GM21619 (cell line): ENCODE results near the gene KRTAP1-5.
"Not testable (repeated sequence)": the region's sequence is repeated elsewhere in the genome, so short reads cannot be mapped to it uniquely, and the experiment has no call there.

Experiments
- ATAC-seq: cut with Tn5 transposase; IDR thresholded peaks from one replicate; pipeline ENCODE4 v1.9.1; 2021; ENCODE audit not compliant: unreplicated experiment

The KRTAP1-5 gene, protein sequence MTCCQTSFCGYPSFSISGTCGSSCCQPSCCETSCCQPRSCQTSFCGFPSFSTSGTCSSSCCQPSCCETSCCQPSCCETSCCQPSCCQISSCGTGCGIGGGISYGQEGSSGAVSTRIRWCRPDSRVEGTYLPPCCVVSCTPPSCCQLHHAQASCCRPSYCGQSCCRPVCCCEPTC

GRCh38 chr17:41026715-41027471 is at the start of gene KRTAP1-5:
Gene KRTAP1-5, minus strand, starts transcription at chr17:41027208. Its CDS starts 53 bp downstream, at chr17:41027155.
- ATAC-seq: no peak

DNA sequence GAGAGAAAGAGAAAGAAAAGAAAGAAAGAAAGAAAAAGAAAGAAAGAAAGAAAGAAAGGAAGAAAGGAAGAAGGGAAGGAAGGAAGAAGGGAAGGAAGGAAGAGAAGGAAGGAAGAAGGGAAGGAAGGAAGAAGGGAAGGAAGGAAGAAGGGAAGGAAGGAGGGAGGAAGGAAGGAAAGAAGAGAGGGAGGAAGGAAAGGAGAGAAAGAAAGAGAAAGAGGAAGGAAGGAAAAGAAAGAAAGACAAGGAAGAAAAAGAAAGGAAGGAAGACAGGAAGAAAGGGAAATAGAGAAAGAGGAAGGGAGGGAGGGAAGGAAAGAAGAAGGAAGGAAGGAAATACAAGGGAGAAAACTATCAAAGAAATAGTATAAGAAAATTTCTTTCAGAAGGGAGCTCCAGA is 49.8 kb upstream of the KRTAP1-5 start:
- ATAC-seq: no peak

- no peak for ATAC-seq
These were observed 46.7 kb upstream of the KRTAP1-5 start for GRCh38 chr17:41073676-41074075.

DNA sequence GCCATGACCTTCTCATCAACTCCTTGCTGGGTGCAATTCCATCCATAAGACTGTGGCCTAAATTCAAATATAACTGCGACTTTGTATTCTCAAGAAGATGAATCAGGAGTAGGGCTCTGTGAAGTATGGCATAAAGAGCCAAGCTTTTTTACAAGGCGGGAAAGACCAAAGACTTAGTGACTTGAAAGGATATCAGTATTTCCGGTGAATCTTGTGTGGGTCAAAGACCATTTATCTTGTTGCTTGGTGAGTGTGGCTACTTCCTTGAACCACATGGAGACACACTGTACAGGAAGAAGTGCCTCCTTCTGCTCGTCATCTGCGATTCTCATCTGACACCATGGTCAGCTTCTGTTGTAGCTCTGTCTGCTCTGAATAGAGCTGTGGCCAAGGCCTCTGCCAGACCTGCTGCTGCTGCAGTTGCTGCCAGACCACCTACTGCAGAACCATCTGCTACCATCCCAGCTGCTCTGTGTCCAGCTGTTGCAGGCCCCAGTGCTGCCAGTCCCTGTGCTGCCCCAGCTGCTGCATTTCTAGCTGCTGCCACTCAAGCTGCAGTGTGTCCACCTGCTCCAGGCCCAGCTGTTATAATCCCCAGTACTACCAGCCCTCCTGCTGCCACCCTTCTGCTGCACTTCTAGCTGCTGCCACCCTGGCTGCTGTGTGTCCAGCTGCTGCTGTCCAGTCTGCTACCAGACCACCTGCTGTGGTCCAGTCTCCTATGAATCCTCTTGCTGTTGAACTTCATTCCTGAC is 44.8 kb upstream of the KRTAP1-5 start:
- ATAC-seq: no peak

DNA sequence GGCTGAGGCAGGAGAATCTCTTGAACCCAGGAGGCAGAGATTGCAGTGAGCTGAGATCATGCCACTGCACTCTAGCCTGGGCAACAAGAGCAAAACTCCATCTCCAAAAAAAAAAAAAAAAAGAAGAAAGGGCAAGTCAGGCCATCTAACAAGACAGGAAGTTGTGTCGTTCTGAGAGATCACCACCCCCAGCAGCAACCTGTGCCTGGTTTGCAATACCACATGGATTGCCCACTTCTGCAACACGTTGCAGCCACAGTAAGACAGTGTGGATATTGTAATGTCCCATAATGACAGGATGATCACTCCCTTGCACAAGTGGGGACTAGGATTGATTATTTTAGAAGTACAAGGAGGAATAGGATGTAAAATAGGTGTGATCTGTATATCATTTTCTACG is 42.0 kb upstream of the KRTAP1-5 start:
- no peak for ATAC-seq

- ATAC-seq: no peak
These were observed 40.3 kb upstream of the KRTAP1-5 start for GRCh38 chr17:41067281-41067680.

GRCh38 chr17:41065829-41066624 is 39.0 kb upstream of the KRTAP1-5 start, which contains the start of gene KRTAP2-4:
Gene KRTAP2-4, minus strand, starts transcription at chr17:41065879. Its CDS starts 34 bp downstream, at chr17:41065845.
- no peak for ATAC-seq

GRCh38 chr17:41065016-41065689 is 38.1 kb upstream of the KRTAP1-5 start:
- ATAC-seq: not testable (repeated sequence)

DNA sequence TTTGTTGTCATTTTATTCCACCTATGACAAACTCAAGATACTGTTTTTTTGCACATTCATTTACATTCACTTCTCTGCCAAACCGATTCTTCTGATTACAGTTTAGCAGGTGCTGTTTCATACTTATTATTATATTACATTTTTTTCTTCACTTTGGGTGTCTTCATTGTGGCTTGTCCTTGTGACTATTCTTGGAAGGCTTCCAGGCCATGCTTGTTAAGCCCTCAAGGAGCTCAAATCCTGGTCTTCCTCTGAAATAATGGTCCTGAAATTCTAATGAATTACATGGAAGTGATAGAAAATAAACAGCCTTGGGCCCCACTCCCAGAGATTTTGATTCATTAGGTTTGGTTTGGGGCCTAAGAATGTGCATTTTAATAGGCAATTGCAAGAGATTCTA is 37.3 kb upstream of the KRTAP1-5 start:
- ATAC-seq: no peak

GRCh38 chr17:41063449-41063848 is 36.4 kb upstream of the KRTAP1-5 start:
- ATAC-seq: no peak

DNA sequence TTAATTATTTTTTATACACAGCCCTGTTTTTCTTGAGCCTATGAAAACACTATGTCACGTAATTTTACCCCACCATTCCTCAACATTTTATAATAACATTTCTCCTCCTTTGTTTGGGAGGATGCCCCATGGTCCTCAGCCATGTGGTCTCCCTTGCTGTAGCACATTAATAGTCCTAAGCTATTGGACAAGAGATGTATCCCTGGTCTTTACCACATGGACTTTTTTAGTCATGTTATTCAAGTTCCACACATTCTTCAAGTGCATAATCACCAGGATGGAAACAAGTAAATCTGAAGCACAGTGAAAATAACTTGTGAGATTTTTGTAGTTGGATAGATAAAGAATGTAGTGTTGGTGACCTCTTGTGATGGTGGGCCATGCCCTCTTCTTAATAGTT is 35.0 kb upstream of the KRTAP1-5 start:
- no peak for ATAC-seq

DNA sequence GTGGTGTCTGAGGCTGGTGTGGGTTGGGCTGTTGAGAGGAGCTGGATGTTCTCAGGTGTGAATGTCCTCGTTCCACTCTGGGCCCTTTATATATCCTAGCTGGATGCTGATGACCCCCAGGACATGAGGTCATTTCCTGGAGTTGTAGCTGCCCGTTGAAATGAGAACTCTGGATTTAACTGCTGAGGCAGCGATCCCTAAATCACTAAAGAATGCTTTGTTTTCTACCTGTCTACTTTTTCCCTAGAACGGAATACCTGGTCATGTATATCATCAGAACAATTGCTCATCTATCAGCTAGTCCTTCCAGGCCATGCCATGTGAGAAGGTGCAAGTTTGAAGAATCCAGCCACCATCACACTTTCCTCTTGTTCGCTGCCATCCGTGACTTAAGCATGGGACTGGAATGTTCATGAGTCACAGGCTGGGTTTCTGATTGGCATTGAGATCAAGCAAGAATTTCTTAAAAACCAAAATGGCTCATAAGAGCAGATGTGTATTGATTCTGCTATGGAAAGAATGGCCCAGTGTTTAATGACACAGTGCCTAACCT is 33.1 kb upstream of the KRTAP1-5 start, which contains the start of gene KRTAP2-3:
Gene KRTAP2-3, minus strand, starts transcription at position 63 of the 553 bp plus-strand sequence. CDS start 64 bp downstream, outside the sequence.
- no peak for ATAC-seq

DNA sequence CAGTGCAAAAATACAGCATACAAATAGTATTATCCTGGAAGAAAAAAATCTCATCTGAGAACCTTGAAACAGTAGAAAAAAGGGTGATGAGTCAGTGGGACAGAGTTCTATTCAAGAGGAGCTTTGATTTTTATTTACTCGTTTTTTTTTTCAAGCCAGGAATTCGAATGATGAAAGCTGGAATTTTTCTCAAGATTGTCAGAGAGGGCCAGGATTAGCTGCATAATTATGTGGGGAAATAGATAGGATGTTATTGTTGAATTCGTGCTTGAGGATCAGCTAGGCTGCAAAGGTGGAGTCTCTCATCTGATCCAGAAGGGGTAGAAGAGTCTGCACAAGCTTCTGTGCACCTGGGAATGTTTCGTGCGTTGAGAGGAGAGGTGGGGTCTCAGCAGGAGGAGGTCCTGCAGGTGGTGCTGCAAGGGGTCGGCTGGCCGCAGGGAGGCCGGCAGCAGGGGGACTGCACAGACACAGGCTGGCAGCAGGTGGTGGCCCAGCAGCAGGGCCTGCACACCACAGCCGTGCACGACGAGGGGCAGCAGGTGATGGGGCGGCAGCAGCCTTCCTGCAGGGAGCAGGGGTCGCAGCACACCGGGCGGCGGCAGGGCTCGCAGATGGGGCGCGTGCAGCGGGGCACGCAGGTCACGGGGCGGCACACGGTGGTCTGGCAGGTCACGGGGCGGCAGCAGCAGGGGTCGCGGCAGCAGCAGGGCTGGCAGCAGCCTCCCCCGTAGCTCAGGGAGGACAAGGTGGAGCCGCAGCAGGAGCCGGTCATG is 32.5 kb upstream of the KRTAP1-5 start:
- not testable (repeated sequence) for ATAC-seq

GRCh38 chr17:41058741-41059140 is 31.7 kb upstream of the KRTAP1-5 start:
- ATAC-seq: no peak

DNA sequence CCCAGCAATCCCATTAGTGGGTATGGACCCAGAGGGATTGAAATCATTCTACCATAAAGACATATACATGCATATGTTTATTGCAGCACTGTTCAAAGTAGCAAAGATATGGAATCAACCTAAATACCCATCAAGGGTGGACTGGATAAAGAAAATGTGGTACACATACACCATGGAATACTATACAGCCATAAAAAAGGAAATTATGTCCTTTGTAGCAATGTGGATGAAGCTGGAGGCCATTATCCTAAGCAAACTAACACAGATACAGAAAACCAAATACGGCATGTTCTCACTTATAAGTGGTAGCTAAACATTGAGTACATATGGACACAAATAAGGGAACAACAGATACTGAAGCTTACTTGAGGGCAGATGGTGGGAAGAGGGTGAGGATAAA is 30.5 kb upstream of the KRTAP1-5 start:
- ATAC-seq: no peak

GRCh38 chr17:41055130-41055529 is 28.1 kb upstream of the KRTAP1-5 start, which contains the start of gene KRTAP2-2:
Gene KRTAP2-2, minus strand, starts transcription at chr17:41055230. Its CDS starts 19 bp downstream, at chr17:41055211.
- not testable (repeated sequence) for ATAC-seq

DNA sequence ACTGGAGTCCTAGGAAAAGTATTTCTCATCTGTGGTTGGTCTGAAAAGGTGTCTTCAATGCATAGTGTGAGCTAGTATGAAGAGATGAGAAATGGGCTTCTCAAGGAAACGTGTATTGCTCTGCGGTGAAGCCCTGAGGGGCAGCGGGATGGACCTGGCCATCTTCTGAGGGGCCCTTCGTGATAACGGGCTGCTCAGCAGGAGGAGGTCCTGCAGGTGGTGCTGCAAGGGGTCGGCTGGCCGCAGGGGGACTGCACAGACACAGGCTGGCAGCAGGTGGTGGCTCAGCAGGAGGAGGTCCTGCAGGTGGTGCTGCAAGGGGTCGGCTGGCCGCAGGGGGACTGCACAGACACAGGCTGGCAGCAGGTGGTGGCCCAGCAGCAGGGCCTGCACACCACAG is 27.5 kb upstream of the KRTAP1-5 start:
- ATAC-seq: not testable (repeated sequence)

DNA sequence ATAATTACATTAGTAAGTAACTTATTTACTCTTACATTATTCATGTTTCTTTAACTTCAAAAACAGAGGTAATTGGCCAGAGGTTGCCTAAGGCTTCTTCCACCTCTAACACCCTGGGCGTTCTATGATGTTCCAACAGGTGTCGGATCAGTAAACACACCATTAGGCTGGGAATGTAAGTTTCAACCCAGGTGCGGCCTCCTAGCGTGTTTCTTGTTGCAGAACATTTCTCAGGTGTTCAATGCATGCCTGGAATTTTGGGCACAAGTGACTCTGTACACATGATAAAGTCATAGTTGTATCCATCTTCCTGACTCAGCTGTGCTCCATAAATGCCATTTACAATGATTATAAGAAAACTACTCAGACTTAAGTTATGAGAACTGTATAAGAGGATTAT is 27.0 kb upstream of the KRTAP1-5 start:
- ATAC-seq: no peak

DNA sequence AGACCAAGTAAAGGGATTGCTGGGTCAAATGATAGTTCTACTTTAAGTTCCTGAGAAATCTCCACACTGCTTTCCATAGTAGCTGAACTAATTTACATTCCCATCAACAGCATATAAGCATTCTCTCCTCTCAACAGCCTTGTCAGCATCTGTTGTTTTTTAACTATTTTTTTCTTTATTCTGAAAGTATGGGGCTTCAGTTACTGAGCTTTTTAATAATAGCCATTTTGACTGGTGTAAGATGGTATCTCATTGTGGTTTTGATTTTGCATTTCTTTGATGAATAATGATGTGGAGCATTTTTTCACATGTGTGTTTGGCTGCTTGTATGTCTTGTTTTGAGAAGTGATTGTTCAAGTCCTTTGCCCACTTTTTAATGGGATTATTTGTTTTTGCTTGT is 25.6 kb upstream of the KRTAP1-5 start:
- no peak for ATAC-seq
